Left lobe of liver (tissue), 2 donors: ENCODE measurements around the gene ZNF397. TPM values are rescaled to one million over a fixed set of nuclear protein-coding genes. Genes with fewer than 3 reads are reported as not detected.
A peak's percentile ranks its signal among the peaks of the same experiment; 100 is the strongest.
"Not testable (repeated sequence)": the region's sequence is repeated elsewhere in the genome, so short reads cannot be mapped to it uniquely, and the experiment has no call there.

ENCODE experiments used
- ATAC-seq: fragments of 200-7000 bp; cut with Tn5 transposase; one replicate; pipeline ENCODE4 v1.9.1; 2020; ENCODE audit warnings: mild to moderate bottlenecking, moderate library complexity
- DNase-seq: peaks from one replicate; pipeline ENCODE4 v3.0.0-alpha.2; 2020; ENCODE audit warnings: low spot score
- total RNA-seq: library from RNA; stranded (reverse); gene quantifications from one replicate; pipeline ENCODE4 v1.2.1, GENCODE V29; 2021
- donor health status: DM: no; HTN: no; CAD: no; lungs with moderate emphysema.
- donor health status: DM: no; HTN: yes; CAD: no.

Gene ZNF397
- 11.9 TPM for total RNA-seq

DNA sequence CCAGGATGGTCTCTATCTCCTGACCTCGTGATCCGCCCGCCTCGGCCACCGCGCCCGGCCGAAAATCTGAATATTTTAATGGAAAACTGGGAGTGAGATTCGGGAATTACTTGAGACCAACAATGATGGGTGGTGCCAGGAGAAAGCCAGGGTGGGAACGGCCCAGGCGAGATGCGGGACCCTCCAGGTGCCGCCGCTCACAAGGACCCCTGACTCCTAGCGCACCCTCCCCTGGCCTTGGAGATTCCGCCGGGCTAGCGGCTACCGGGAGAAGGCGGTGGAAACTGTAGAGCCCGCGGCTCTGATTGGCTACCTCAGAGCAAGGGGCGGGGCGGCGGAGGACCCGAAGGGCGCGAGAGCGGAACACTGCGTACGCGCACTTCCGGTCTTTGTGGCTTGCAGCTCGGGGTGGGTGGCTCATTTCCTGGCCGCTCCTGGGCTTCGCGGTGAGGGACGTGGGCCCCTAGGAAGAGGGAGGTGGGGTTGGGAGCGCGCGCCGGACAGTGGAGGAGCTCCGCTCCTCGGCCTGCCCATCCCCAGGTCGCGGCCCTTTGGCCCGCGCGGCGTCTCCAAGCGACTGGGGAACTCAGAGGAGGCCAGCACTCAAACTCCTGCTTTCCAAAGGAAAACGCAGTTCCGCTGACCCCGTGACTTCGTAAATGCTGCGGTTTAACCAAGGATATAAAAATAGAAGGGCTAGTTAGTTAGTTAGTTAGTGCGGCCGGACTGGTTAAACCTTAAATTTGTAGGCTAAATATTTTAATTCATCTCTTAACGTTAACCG is at the start of gene ZNF397:
ZNF397 (plus strand) TSS at position 371 of the 784 bp plus-strand sequence. CDS start 1,437 bp downstream, outside the sequence.
- ATAC-seq: peak; percentile 99
- DNase-seq: peak; percentile 97

DNA sequence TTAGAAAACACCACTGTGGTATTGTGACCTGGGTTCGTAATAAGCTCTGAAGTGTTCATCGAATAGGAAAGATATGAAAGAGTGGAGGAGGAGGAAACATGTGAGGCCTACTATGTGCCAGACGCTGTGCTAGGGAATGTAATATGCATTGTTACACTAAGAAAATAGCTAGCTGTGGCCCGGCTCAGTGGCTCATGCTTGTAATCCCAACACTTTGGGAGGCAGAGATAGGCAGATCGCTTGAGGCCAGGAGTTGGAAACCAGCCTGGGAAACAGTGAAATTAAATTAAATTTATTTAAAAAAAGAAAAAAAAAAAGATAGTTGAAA is 49.2 kb upstream of the ZNF397 start:
- DNase-seq (no peak), ATAC-seq (no peak)

DNA sequence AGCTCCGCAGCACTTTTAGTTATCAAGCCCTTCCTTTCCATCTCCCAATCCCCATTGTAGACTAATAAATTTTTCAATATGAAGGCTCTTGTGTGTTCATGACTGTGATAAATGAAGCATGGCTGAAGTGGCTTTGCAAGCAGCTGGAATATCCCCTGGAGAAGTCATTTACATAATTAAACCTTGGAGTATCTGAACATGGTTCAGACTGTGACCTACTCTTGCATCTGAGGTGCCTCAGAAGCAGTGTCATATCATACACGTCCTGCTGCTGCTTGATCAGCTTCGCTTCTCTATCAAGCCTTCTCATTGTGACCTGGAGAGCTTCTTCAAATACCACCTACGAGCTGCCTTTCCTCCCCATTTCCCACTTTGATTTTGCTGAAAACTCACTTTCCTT is 48.4 kb upstream of the ZNF397 start:
- ATAC-seq: no peak
- DNase-seq: no peak

DNA sequence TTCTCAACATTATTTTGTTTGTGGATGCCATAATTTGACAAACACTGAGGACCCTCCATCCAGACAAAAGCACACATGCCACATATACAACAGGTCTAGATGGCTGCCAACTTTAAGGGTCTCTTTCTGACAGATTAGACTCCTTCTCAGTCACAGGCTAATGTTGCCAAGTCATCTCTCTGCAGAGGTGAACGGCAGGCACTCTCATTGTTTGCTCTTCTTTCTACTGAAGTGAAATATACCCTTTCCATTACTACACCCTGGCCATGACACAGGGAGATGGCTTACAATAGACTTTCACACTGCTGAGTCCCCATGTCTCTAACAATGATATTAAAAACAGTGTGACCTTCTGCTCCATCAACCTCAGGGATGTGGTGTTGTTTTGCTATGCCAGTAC is 47.5 kb upstream of the ZNF397 start:
- no peak for DNase-seq
- no peak for ATAC-seq

DNA sequence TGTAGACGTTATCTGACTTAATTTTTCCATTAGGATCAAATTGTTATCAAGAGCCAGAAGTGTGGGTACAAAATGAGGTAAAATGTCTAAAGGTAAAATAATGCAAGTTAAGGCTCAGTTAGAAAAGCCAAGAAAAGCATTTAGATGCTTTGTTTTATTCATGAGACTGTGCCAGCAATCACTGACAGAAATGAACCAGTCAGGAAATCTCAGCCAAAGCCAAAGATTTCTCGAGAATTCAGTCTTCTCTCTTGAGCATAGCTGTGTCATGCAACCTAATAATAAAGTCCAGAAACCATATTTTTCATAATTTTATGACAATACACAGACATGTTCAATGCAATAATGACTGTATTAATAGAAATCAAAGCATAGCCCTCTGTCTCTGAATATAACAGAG is 43.5 kb upstream of the ZNF397 start:
- DNase-seq (no peak), ATAC-seq (no peak)

DNA sequence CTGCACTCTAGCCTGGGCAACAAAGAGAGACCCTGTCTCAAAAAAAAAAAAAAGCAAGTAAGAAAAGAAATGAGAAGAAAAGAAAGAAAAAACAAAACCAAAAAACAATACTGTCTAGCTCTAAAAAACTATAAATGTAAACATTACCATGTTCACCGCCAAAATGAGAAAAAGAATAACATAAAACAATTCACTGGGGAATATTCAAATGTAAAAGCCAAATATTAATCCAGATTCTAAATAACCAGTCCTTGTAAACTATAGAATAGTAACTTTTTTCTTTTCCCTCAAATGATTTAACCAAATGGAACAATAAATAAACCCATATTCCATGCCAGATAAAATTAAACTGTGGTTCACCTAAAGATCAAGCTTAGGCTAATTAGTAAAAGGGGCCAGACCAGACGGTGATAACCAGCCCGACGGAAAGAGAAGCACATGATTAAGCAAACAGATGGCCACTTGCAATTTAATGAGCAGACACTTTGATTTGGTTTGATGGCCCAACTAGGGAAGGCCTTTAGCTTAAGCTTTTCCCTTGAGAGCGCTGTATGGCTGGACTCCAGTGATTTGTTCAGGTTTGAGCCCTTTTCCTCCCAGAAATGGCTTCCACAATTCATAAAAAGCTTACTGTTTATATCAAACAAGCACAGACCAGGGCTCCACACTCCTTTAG is 39.4 kb upstream of the ZNF397 start:
- ATAC-seq: no peak
- DNase-seq: no peak

DNA sequence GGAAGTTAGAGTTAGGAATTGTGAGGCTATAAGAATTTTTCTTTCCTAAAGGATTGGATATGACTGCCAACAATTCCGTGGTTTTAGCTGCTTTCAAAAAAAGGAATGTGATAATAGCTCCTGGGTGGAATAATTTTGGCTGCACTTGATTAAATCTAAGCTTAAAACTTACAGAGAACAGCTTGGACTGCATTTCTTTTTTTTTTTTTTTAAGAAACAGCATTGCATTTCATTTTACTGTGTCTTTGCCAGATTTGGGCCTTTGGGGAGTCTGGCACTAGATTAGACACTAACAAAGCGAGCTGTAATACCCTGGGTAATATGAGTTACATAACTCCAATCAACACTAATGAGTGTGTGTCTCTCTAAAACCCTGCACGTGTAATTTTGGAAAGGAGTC is 37.8 kb upstream of the ZNF397 start:
- DNase-seq (no peak), ATAC-seq (no peak)

DNA sequence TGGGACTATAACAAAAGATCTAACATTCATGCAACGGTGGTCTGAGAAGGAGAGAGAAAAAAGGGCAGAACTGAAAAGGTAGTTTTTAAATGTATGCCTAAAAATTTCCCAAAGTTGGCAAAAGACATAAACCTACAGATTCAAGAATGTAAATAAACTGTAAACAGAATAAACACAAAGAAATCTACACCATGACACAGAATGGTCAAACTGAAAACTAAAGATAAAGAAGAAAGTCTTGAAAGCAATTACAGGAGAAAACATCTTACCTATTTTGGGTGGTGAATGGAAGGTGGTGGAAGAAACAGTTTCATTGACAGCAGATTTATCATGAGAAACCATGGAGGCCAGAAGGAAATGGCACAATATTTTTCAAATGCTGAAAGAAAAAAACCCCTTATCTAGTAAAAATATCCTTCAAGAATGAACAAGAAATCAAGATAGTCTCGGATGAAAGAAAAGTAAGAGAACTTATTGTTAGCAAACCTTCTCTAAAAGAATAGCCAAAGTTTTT is 35.6 kb upstream of the ZNF397 start:
- DNase-seq (no peak), ATAC-seq (no peak)

DNA sequence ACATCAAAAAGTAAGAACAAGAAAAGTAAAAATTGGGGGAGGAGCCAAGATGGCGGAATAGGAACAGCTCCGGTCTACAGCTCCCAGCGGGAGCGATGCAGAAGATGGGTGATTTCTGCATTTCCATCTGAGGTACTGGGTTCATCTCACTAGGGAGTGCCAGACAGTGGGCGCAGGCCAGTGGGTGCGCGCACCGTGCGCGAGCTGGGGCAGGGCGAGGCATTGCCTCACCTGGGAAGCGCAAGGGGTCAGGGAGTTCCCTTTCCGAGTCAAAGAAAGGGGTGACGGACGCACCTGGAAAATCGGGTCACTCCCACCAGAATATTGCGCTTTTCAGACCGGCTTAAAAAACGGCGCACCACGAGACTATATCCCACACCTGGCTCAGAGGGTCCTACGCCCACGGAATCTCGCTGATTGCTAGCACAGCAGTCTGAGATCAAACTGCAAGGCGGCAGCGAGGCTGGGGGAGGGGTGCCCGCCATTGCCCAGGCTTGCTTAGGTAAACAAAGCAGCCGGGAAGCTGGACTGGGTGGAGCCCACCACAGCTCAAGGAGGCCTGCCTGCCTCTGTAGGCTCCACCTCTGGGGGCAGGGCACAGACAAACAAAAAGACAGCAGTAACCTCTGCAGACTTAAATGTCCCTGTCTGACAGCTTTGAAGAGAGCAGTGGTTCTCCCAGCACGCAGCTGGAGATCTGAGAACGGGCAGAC is 34.9 kb upstream of the ZNF397 start:
- ATAC-seq, DNase-seq: not testable (repeated sequence)

DNA sequence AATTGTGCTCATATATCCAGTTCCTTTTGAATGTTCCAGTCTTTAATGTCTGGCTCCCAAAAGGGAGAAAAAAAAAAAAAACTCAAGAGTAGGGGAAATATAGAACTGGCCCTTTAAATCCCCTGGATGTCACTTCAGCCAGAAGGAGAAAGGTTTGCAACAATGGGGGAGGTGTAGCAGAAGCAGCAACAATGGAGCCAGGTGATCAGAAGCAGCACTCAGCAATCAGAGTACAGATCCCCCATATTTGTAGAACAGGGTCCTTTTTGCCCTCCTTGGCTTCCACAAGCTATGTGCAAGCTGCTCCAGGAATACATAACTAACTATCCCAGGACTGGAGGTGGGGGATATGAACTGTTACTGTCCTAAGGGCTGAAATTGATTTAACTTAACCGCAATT is 25.8 kb upstream of the ZNF397 start:
- DNase-seq: no peak
- ATAC-seq: no peak

DNA sequence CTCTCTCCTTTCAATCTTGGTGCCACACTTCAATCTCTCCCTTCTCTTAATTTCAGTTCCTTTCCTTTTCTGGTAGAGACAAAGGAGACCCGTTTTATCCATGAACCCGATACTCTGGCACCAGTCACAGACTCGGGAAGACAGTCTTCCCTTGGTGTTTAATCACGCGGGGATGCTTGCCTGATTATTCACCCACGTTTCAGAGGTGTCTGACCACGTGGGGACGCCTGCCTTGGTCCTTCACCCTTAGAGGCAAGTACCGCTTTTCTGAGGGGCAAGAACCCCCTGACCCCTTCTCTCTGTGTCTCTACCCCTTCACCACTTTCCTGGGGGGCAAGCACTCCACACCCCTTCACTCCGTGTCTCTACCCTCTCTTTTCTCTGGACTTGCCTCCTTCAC is 24.2 kb upstream of the ZNF397 start:
- DNase-seq, ATAC-seq: not testable (repeated sequence)

DNA sequence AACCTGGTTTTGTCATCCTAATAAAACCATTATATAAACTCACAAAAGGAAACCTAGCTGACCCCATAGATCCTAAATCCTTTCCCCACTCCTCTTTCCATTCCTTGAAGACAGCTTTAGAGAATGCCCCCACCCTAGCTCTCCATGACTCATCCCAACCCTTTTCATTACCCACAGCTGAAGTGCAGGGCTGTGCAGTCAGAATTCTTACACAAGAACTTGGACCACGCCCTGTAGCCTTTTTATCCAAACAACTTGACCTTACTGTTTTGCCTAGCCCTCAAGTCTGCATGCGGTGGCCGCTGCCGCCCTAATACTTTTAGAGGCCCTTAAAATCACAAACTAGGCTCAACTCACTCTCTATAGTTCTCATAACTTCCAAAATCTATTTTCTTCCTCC is 21.5 kb upstream of the ZNF397 start:
- not testable (repeated sequence) for DNase-seq, ATAC-seq

DNA sequence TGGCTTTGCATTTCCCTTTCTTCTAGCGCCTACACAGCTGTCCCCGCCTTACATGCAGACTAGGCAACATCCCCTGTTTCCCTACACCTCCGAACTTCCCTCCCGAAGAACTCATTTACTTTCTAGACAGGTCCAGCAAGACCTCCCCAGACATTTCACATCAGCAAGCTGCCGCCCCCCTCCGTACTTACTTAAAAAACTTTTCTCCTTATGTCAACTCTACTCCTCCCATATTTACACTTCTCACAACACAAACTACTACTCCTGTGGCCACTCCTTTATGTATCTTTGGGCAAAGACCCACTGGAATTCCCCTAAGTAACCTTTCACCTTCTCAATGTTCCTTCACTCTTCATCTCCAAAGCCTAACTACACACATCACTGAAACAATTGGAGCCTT is 20.4 kb upstream of the ZNF397 start:
- ATAC-seq (no peak), DNase-seq (no peak)

DNA sequence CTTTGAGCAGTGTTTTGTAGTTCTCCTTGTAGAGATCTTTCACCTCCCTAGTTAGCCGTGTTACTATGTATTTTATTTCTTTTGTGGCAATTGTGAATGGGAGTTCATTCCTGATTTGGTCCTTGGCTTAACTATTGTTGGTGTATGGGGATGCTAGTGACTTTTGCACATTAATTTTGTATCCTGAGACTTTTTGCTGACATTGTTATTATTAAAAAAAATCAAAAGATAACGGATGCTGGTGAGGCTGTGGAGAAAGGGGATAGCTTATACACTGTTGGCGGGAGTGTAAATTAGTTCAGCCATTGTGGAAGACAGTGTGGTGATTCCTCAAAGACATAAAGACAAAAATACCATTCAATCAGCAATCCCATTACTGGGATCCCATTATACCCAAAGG is 17.0 kb upstream of the ZNF397 start:
- ATAC-seq: no peak

DNA sequence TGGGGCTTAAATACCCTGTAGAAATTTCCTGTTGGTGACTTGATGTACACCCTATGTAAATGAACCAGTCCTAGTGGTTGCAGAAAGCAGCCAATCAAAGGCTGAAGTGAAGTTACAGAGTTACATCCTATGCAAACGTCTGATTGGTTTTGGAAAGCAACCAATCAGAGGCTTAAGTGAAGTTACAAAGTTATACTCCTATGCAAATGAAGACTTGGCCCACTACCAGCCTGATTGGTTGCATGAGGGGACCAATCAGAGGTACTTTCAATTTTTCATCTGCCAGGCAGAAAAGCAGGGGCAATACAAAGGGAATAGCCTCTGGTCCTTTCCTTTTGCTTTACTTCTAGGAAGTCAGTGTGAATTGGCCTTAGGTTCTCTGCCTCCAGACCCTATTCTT is 13.6 kb upstream of the ZNF397 start:
- no peak for DNase-seq
- ATAC-seq: no peak

More for the DNA sequence above, 17.0 kb upstream of the ZNF397 start:
- DNase-seq: no peak

DNA sequence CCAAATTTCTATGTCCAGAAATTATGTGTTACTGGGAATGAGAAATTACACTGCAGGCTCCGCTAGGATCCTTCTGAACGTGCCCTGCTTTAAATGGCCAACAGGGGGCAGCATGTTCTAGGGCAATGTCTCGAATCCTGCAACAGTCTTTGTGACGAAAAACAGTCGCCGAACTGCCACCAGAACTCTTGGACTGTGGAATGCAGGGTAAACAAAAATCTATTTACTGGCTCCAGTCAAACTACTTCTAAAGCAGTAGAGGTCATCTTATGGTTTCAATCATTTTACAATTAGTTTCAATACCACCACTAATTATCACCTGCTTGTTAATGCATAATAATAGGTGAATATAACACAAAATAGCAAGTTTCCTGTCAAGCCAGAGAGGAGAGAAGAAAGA is 9.8 kb upstream of the ZNF397 start:
- peak; percentile 100 for ATAC-seq
- DNase-seq: peak; percentile 84

DNA sequence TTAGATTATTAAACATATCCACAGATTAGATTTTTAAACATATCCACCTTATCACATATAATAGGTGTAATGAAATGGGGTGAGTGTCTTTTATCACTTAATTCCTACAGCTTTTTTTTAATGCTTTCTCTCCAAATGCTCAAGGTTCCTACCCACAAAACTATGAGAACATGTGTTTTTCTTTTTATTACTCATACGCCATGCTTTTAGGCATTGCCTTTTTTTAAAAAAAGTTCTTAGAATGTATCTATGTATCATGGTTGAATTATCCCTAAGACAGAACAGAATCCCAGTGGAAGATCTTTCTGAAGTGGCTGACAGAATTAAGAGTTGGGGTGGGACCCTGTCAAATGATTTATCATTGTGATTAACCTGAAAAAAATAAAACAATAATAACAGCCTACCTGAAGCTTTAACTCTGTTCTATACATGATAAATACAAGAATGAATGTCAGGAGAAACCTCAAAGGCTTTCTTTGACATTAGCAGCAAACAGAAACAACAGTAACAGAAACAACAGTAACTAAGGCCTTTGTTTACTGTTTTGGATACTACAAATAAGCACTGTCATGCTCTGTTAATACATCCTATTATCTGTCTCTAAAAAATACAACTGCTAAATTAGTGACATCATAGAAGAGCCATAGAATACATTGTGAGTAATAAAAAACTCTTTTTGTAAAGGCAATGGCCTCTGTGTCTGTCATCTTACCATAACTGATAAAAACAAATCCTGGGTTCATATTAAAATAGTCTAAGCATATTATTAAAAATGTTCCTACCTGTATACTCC is 4.1 kb upstream of the ZNF397 start:
- no peak for ATAC-seq
- no peak for DNase-seq

DNA sequence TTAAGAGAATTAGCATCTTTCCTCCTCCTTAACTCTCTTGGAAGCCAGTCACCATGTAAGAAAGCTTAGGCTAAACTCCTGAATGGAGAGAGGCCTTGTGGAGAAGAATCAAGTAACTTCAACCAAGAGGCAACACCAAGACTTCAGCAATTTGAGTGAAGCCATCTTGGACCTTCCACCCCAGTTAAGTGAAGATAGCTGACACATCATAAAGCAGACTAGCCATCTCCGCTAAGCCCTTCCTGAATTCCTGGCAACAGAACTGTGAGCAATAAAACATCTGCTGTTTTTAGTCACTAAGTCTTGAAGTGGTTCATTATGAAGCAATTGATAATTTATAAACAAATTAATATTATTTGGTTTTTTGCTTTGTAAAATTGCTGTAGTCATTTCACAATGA is 1.5 kb upstream of the ZNF397 start:
- ATAC-seq (no peak), DNase-seq (no peak)

DNA sequence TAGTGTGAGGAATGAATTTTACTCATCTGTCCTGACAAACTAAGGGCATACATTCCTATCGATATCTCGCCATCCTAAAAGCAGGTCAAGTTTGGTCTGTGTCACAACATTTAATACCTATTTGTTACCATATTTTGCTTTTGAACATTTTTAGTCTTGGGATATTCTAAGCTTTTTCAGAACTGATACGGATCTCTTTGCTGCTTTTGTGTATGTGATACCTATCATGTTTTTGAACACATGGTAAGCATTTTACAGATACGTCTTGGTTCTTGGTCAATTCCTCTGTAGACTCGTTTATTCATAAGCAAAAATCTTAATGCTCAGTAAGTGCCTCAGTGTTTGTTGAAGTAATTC is 592 bp downstream of the ZNF397 start:
- ATAC-seq (no peak), DNase-seq (no peak)

DNA sequence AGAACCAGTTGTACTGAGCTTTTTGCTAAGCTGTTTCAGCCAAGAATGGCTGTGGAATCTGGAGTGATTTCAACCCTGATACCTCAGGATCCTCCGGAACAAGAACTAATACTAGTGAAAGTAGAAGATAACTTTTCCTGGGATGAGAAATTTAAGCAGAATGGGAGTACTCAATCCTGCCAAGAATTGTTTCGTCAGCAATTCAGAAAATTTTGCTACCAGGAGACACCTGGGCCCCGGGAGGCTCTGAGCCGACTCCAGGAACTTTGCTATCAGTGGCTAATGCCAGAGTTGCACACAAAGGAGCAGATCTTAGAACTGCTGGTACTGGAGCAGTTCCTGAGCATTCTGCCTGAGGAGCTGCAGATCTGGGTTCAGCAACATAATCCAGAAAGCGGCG is 1.6 kb downstream of the ZNF397 start:
- ATAC-seq (no peak), DNase-seq (no peak)

DNA sequence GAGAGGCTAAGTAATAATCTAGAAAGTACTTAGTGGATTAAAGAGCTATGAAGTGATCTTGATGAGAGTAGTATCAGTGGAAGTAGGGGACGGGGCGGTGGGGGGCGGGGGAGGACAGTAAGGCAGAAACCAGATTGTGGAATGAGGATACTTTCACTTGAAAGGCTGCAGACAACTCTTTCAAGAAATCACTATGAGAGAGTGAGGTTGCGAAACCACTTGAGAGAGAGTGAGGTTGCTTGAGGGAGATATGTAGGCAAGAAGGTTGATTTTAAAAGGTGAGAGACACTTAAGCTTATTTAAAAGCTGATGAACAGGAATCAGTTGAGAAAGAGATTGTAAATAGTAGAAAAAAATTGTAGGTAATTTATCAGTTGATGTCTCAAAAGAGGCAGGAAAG is 3.8 kb downstream of the ZNF397 start:
- DNase-seq (no peak), ATAC-seq (no peak)
